Measurements from ENCODE around the gene EVPL. TPM values are rescaled to one million over a fixed set of nuclear protein-coding genes. Genes with fewer than 3 reads are reported as not detected.

Gene EVPL
- total RNA-seq, 1 donor from 2014 or later, result 24.8 TPM

DNA sequence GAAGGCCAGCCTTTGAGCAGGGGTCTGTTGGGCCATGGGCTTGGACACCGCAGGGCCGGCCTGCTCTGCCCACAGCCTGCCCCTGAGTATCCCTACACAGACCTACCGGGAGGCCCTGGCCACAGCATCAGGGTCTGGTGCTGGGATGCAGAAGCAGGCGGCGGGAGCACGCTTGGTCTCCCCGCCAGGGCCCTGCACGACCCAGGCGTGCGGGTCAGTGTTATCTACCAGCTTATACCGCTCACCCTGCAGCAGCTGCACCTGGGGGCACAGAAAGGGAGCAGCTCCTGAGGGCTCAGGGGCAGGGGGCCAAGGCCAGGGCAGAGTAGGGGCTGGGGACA is 8.8 kb downstream of the EVPL start:
- no peak for TF ChIP-seq CTCF (conservative IDR thresholded peaks at IDR 0.05; ENCODE audit: low read depth, low read length)
- H3K4me3 ChIP-seq (ENCODE audit: low read depth, low read length), result no peak overlapping the region
- no peak for DNase-seq (ENCODE audit: low read depth)

GRCh38 chr17:76017481-76018339 is 9.4 kb downstream of the EVPL start:
- no peak for DNase-seq (ENCODE audit: low read depth)
- no peak overlapping the region for H3K4me3 ChIP-seq (ENCODE audit: low read depth, low read length)
- TF ChIP-seq CTCF (conservative IDR thresholded peaks at IDR 0.05; ENCODE audit: low read depth, low read length), result no peak

DNA sequence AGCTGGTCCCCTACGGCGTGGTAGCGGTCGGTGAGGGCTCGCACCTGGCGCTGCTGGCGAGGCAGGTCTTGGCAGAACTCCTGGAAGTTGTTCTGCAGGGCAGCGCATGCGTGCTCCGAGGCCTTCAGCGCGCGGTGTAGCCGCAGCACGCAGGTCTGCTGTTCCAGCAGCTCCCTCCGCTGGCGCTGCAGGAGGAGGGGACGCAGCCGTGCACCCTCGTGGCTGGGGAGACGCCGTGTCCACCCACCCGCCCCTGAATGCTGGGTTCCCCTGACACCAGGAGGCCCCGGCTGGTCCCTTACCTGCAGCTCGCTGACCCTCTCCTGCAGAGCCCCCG is 12.2 kb downstream of the EVPL start:
- H3K4me3 ChIP-seq (ENCODE audit: low read depth, low read length), result no peak overlapping the region
- DNase-seq (ENCODE audit: low read depth), result no peak
- TF ChIP-seq CTCF (conservative IDR thresholded peaks at IDR 0.05; ENCODE audit: low read depth, low read length), result no peak

DNA sequence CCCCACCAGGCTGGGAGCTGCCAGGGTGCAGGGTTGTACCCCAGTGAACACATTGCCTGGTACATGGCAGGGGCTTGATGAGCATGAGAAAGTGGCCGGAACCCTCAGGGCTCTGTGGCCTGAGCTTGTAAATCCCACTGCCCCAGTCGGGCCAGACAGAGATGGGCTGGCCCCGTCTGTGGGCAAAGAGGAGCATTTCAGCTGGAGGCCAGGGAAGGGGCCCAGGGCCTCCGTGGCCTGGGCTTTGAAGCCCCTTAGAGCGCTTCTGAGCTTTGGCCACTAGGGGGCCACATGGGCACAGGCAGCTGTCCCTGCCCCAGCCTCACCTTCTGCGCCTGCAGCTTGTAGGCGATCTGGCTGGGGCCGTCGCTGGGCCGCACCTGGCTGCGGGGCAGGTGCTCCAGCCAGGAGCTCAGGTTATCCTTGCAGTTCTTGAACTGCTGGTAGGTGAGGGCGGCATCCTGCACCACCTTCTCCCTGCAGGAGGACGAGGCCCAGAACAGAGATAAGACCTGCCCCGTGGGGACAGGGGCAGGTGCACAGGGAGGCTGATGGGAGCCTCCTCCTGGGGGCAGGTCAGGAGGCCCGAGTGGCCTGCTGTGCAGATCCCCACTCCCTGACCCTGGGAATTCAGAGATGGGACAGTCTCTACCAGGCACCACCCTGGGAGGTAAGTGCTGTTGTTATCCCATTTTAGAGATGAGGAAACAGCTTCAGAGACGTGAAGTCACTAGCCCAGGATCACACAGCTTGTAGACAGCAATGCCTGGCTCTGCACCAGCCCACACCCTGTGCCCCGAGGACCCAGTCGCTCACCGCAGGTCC is 12.8 kb downstream of the EVPL start:
- H3K4me3 ChIP-seq (ENCODE audit: low read depth, low read length), result no peak overlapping the region
- TF ChIP-seq CTCF (conservative IDR thresholded peaks at IDR 0.05; ENCODE audit: low read depth, low read length), result peak; percentile 85
- no peak for DNase-seq (ENCODE audit: low read depth)

DNA sequence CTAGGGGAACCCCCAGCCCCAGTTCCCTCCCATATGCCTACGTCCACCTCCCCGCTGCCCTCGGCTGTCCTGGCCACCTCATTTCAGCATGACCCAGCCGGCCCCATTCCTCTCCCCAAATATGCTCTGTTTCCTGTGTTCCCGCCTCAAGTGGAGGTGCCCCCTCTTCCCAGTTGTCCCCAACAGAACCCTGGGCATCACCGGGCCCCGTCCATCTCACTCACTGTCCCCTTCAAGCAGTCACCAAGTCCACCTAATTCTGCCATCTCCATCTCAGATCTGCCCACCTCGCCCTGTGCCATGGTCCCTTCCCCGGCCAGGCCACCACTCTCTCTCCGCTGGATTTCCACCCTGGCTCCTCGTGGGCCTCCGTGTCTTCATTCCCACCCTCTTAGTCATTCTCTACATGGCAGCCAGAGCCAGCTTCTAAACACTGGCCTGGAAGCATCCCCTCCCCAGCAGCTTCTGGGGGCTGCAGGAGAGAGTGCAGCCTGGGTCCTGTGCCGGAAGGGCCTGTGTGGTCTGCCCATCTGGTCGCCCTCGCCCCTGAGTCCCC is 13.7 kb downstream of the EVPL start:
- TF ChIP-seq CTCF (conservative IDR thresholded peaks at IDR 0.05; ENCODE audit: low read depth, low read length), result no peak
- no peak overlapping the region for H3K4me3 ChIP-seq (ENCODE audit: low read depth, low read length)
- DNase-seq (ENCODE audit: low read depth), result no peak

- no peak for DNase-seq (ENCODE audit: low read depth)
- TF ChIP-seq CTCF (conservative IDR thresholded peaks at IDR 0.05; ENCODE audit: low read depth, low read length), result no peak
- H3K4me3 ChIP-seq (ENCODE audit: low read depth, low read length), result no peak overlapping the region
Measured at GRCh38 chr17:76011951-76012350, 15.2 kb downstream of the EVPL start.

Data from epithelial cell of proximal tubule (primary cell).